GM12878 (cell line): ENCODE measurements around the gene C1R. TPM values are rescaled to one million over a fixed set of nuclear protein-coding genes. Genes with fewer than 3 reads are reported as not detected.
A peak's percentile ranks its signal among the peaks of the same experiment; 100 is the strongest.

Experiments
- ATAC-seq: fragments of 200-7000 bp; cut with Tn5 transposase; 3 replicates; pipeline ENCODE4 v1.9.1; 2020; ENCODE audit warnings: mild to moderate bottlenecking, moderate library complexity
- BruUV-seq: library from RNA; stranded (reverse); fragments of 400-500 nt; replicated peaks from 2 replicates; lab custom pipeline; 2021; lab: Mats Ljungman, UMichigan
- CTCF ChIA-PET: fragments of 300-600 bp; sonication (Branson Sonifier 250); formaldehyde crosslinking; extraction: SDS; loops from one replicate; lab custom pipeline; 2021; ENCODE audit warnings: inconsistent platforms; lab: Yijun Ruan, JAX
- POLR2A ChIA-PET: fragments of 350-600 bp; formaldehyde crosslinking; extraction: SDS; loops from one replicate; lab custom pipeline; 2021; ENCODE audit warnings: inconsistent platforms; lab: Charles Lee
- RAD21 ChIA-PET: fragments of 300-600 bp; sonication (Branson Sonifier 250); formaldehyde crosslinking; loops from one replicate; lab custom pipeline; 2023; ENCODE audit warnings: antibody characterized with exemption; ENCODE audit not compliant: unreplicated experiment; lab: Charles Lee
- SMC1A ChIA-PET: fragments of 300-600 bp; sonication (Branson Sonifier 250); formaldehyde crosslinking; loops from one replicate; lab custom pipeline; 2023; ENCODE audit not compliant: unreplicated experiment, uncharacterized antibody; lab: Charles Lee
- DNase-seq: peaks from one replicate; pipeline ENCODE4 v3.0.0-alpha.2; 2011; ENCODE audit warnings: low read depth, low spot score
- FAIRE-seq: peaks from 3 replicates; lab custom pipeline; 2011; peaks lifted over from hg19 to GRCh38; lab: Jason Lieb, UNC
- H2AFZ ChIP-seq: 2 replicates; pipeline ENCODE4 v1.6.0; 2011; ENCODE audit warnings: low read depth, low read length, control low read depth; ENCODE audit not compliant: control insufficient read depth
- H3K27ac ChIP-seq: 2 replicates; pipeline ENCODE4 v1.5.1; 2011; ENCODE audit warnings: control low read depth; ENCODE audit not compliant: control insufficient read depth, insufficient read depth
- H3K27me3 ChIP-seq, 2 experiments: replicated peaks in 1 of 2; 2 replicates each; pipeline versions ENCODE4 v1.6.0 to v1.6.1; 2011; ENCODE audit warnings: low read length in 1 of 2; ENCODE audit not compliant: control insufficient read depth in 2 of 2, insufficient read depth in 2 of 2
- H3K36me3 ChIP-seq, 2 experiments: 2 replicates each; pipeline ENCODE4 v1.5.1; 2011; ENCODE audit warnings: low read length in 1 of 2; ENCODE audit not compliant: control insufficient read depth in 2 of 2, insufficient read depth in 2 of 2
- H3K4me1 ChIP-seq: 2 replicates; pipeline ENCODE4 v1.6.1; 2011; ENCODE audit warnings: mild to moderate bottlenecking, low read length, moderate library complexity, mixed read lengths; ENCODE audit not compliant: control insufficient read depth, insufficient read depth
- H3K4me2 ChIP-seq: 2 replicates; pipeline ENCODE4 v1.6.0; 2011; ENCODE audit warnings: control low read depth; ENCODE audit not compliant: control insufficient read depth, insufficient read depth
- H3K4me3 ChIP-seq: fragments of 200-600 bp; sonication (generic); 2 replicates; pipeline ENCODE4 v1.5.1; 2016
- H3K79me2 ChIP-seq: 2 replicates; pipeline ENCODE4 v1.6.0; 2011; ENCODE audit warnings: low read length; ENCODE audit not compliant: control insufficient read depth, insufficient read depth
- H3K9ac ChIP-seq: 2 replicates; pipeline ENCODE4 v1.8.0; 2011; ENCODE audit warnings: low read length, control low read depth, mixed read lengths; ENCODE audit not compliant: control insufficient read depth, insufficient read depth
- H3K9me3 ChIP-seq: replicated peaks from 3 replicates; pipeline ENCODE4 v1.5.1; 2011; ENCODE audit warnings: mild to moderate bottlenecking, low read length; ENCODE audit not compliant: control insufficient read depth, insufficient read depth
- H4K20me1 ChIP-seq: 2 replicates; pipeline ENCODE4 v1.6.0; 2011; ENCODE audit not compliant: control insufficient read depth, insufficient read depth
- ATF7 ChIP-seq: fragments of 450-650 bp; IDR thresholded peaks from 2 replicates; pipeline ENCODE4 v1.6.1; 2016; ENCODE audit warnings: low read depth, mild to moderate bottlenecking
- BMI1 ChIP-seq: fragments of 450-650 bp; IDR thresholded peaks from 2 replicates; pipeline ENCODE4 v1.6.1; 2016; ENCODE audit warnings: mild to moderate bottlenecking, moderate library complexity, borderline replicate concordance
- BRCA1 ChIP-seq: IDR thresholded peaks from 2 replicates; pipeline ENCODE4 v1.6.1; 2011; ENCODE audit warnings: low read depth, low read length, improper control_type of control experiment
- CREB1 ChIP-seq: IDR thresholded peaks from 2 replicates; pipeline ENCODE4 v1.6.1; 2012; ENCODE audit warnings: low read depth, mild to moderate bottlenecking, inconsistent platforms
- CTCF ChIP-seq, 3 experiments: IDR thresholded peaks in 2 of 3; conservative IDR thresholded peaks in 1 of 3; 2 replicates each; pipeline ENCODE4 v1.5.1; 2011; ENCODE audit warnings: low read depth in 3 of 3, low read length in 3 of 3, mild to moderate bottlenecking in 3 of 3, control low read depth in 2 of 3, moderate library complexity in 2 of 3, inconsistent platforms in 1 of 3, mixed read lengths in 1 of 3; ENCODE audit not compliant: control insufficient read depth in 2 of 3, insufficient read depth in 1 of 3; ENCODE audit errors: extremely low read depth in 1 of 3
- HDAC6 ChIP-seq: fragments of 200-600 bp; sonication (generic); IDR thresholded peaks from one replicate; pipeline ENCODE4 v1.8.0; 2017; ENCODE audit warnings: antibody characterized with exemption; ENCODE audit not compliant: unreplicated experiment
- KLF5 ChIP-seq: fragments of 450-650 bp; IDR thresholded peaks from 2 replicates; pipeline ENCODE4 v1.6.1; 2014; ENCODE audit warnings: mild to moderate bottlenecking; ENCODE audit not compliant: partially characterized antibody
- MEF2A ChIP-seq: IDR thresholded peaks from 2 replicates; pipeline ENCODE4 v1.6.1; 2011; ENCODE audit warnings: low read depth, mild to moderate bottlenecking, low read length, moderate library complexity; ENCODE audit not compliant: insufficient read depth
- NBN ChIP-seq: fragments of 450-650 bp; IDR thresholded peaks from 2 replicates; pipeline ENCODE4 v1.6.1; 2016
- NRF1 ChIP-seq: conservative IDR thresholded peaks from 2 replicates; pipeline ENCODE4 v1.6.1; 2011; ENCODE audit warnings: mild to moderate bottlenecking, low read depth, low read length, improper control_type of control experiment
- POLR2AphosphoS2 ChIP-seq: IDR thresholded peaks from 2 replicates; pipeline ENCODE4 v1.6.1; 2011; ENCODE audit warnings: low read depth, mild to moderate bottlenecking, low read length, improper control_type of control experiment, moderate library complexity
- RAD21 ChIP-seq: IDR thresholded peaks from 2 replicates; pipeline ENCODE4 v1.6.1; 2011; ENCODE audit warnings: mild to moderate bottlenecking, low read depth, low read length, moderate library complexity; ENCODE audit not compliant: insufficient read depth
- RBBP5 ChIP-seq: fragments of 200-600 bp; sonication (generic); conservative IDR thresholded peaks from 2 replicates; pipeline ENCODE4 v1.6.1; 2016
- RUNX3 ChIP-seq: IDR thresholded peaks from 2 replicates; pipeline ENCODE4 v1.6.1; 2012; ENCODE audit warnings: low read length, inconsistent platforms
- STAT1 ChIP-seq: fragments of 450-650 bp; conservative IDR thresholded peaks from 2 replicates; pipeline ENCODE4 v1.6.1; 2014; ENCODE audit warnings: antibody characterized with exemption, mild to moderate bottlenecking
- SUPT20H ChIP-seq: IDR thresholded peaks from 2 replicates; pipeline ENCODE4 v1.6.1; 2011; ENCODE audit warnings: low read depth, mild to moderate bottlenecking, low read length, moderate library complexity, borderline replicate concordance; ENCODE audit not compliant: control insufficient read depth
- YY1 ChIP-seq: IDR thresholded peaks from 2 replicates; pipeline ENCODE4 v1.6.1; 2011; ENCODE audit warnings: low read depth, mild to moderate bottlenecking, low read length
- ZBED1 ChIP-seq: IDR thresholded peaks from 2 replicates; pipeline ENCODE4 v1.6.1; 2016; ENCODE audit warnings: borderline replicate concordance
- ZNF592 ChIP-seq: fragments of 450-650 bp; IDR thresholded peaks from 2 replicates; pipeline ENCODE4 v1.6.1; 2017; ENCODE audit warnings: mild to moderate bottlenecking, moderate library complexity
- ZZZ3 ChIP-seq: IDR thresholded peaks from 2 replicates; pipeline ENCODE4 v1.6.1; 2011; ENCODE audit warnings: low read depth; ENCODE audit not compliant: control insufficient read depth, insufficient read length
- WGBS: methylation state at CpG from one replicate; pipeline ENCODE4 v1.1.6; 2016; ENCODE audit warnings: low lambda C conversion rate; ENCODE audit not compliant: insufficient replicate concordance, insufficient coverage; ENCODE audit errors: missing lambda C conversion rate; 5-methylcytosine and 5-hydroxymethylcytosine counted together
- in situ Hi-C: fragments of 300-500 bp; cut with MboI; formaldehyde crosslinking; loops from 9 replicates; pipeline ENCODE4 v1.14.3; 2018; ENCODE audit warnings: mixed read lengths
- intact Hi-C: fragments of 100-400 bp; cut with micrococcal nuclease; formaldehyde crosslinking; loops from one replicate; pipeline ENCODE4 v1.14.2; 2022; ENCODE audit not compliant: unreplicated experiment
- polyA plus RNA-seq, 11 experiments: library from polyadenylated mRNA; depleted of rRNA in 4 of 11; unstranded in 6 of 11; stranded (reverse) in 5 of 11; fragments of >200 nt; fragmentation: Nextera tagmentation in 4 of 11; fragmentation: Illumina TruSeq in 1 of 11; extraction: Ambion mirVana in 4 of 11; extraction: Trizol in 1 of 11; gene quantifications; 1 replicate in 1 of 11; 2 replicates in 10 of 11; pipeline versions ENCODE4 v1.2.1 to v1.2.3, GENCODE V29; 2011 to 2016; ENCODE audit warnings: inconsistent platforms in 2 of 11, missing spikeins in 2 of 11, low read depth in 1 of 11
- total RNA-seq, 4 experiments: library from RNA; depleted of rRNA in 3 of 4; stranded (reverse); fragments of >200 nt in 3 of 4; fragmentation: Illumina TruSeq in 1 of 4; extraction: Trizol in 1 of 4; gene quantifications; 2 replicates each; pipeline versions ENCODE4 v1.2.1 to v1.2.3, GENCODE V29; 2013 to 2021

Gene C1R
- total and polyA plus RNA-seq, 10 of the 15 experiments (the other 5 are each of a cell fraction or from before 2014, with no cell fraction given) = 0.31 to 1.9 (median 0.96) TPM; not detected in 1

GRCh38 chr12:7123806-7124522, 31.7 kb upstream of the C1R start:
- CTCF ChIA-PET = interaction anchor here (1.5 to 5.1 kb wide), 2 partner anchors 11 to 17 kb away, joined by 3 to 21 read pairs; no protein-coding TSS in a partner anchor
- in situ Hi-C loops = no loop called here

More at GRCh38 chr12:7123806-7124522, 31.7 kb upstream of the C1R start:
- H3K4me2 ChIP-seq = no peak overlapping the region
- RAD21 ChIA-PET = no interaction called here
- POLR2A ChIA-PET = interaction anchor here (0.6 kb wide), 1 partner anchor 237 kb away, joined by 3 read pairs; no protein-coding TSS in a partner anchor
- no peaks in the 10 kb centered on the region for H4K20me1 ChIP-seq
- H3K27me3 ChIP-seq = no peaks in the 10 kb centered on the region
- 57% methylated on average over 11 of the region's 11 CpGs for WGBS
- H2AFZ ChIP-seq = no peak overlapping the region
- SMC1A ChIA-PET = interaction anchor here (1.3 kb wide), 1 partner anchor 70 kb away, joined by 4 read pairs; no protein-coding TSS in a partner anchor
- FAIRE-seq (no peak), ATAC-seq (no peak), DNase-seq (no peak)
- no peak overlapping the region for H3K27ac ChIP-seq
- H3K9ac ChIP-seq = no peak overlapping the region
- TF ChIP-seq BMI1 = no peak
- TF ChIP-seq POLR2AphosphoS2 = no peak
- TF ChIP-seq STAT1 = no peak
- no peak for TF ChIP-seq MEF2A
- no peak for TF ChIP-seq CTCF (IDR thresholded peaks at IDR 0.05 in 2 of 3, conservative IDR thresholded peaks at IDR 0.05 in 1 of 3; ENCODE audit: control insufficient read depth in 2 of 3, extremely low read depth in 1 of 3, insufficient read depth in 1 of 3, low read depth in 3 of 3, low read length in 3 of 3)
- no peak for TF ChIP-seq NRF1
- TF ChIP-seq ZZZ3 = no peak
- TF ChIP-seq RAD21 = no peak
- TF ChIP-seq SUPT20H = no peak
- no peak for TF ChIP-seq NBN
- no peak for TF ChIP-seq YY1
- no peak for TF ChIP-seq RBBP5
- no peak for TF ChIP-seq ZNF592
- TF ChIP-seq RUNX3 = no peak
- TF ChIP-seq ZBED1 = no peak
- TF ChIP-seq ATF7 = no peak
- no peak for TF ChIP-seq BRCA1
- no peak for TF ChIP-seq CREB1
- no peak for TF ChIP-seq KLF5
- no peak for TF ChIP-seq HDAC6
- no peaks in the 10 kb centered on the region for H3K4me1 ChIP-seq
- H3K4me3 ChIP-seq = no peak overlapping the region
- no peaks in the 10 kb centered on the region for H3K9me3 ChIP-seq
- no peaks in the 10 kb centered on the region for H3K79me2 ChIP-seq
- intact Hi-C loops = no loop called here
- peaks cover 0 to 2% of the 10 kb centered on the region in 2 experiments; a peak in 1 of 4 replicates for H3K36me3 ChIP-seq
- BruUV-seq = TSS peak; percentile 20
